HepG2 (cell line): ENCODE results near the gene THY1. TPM values are rescaled to one million over a fixed set of nuclear protein-coding genes. Genes with fewer than 3 reads are reported as not detected.

ENCODE experiments used
- ATAC-seq: fragments of 200-7000 bp; cut with Tn5 transposase; 3 replicates; pipeline ENCODE4 v1.9.1; 2020; ENCODE audit warnings: mild to moderate bottlenecking, moderate library complexity
- BruUV-seq: library from RNA; stranded (reverse); fragments of 400-500 nt; replicated peaks from 2 replicates; lab custom pipeline; 2021; lab: Mats Ljungman, UMichigan
- CTCF ChIA-PET: fragments of 300-600 bp; formaldehyde crosslinking; extraction: SDS; loops from one replicate; lab custom pipeline; 2021; ENCODE audit warnings: low total read pairs, inconsistent platforms, low intra/inter-chr PET ratio; lab: Yijun Ruan, JAX
- POLR2A ChIA-PET: fragments of 350-600 bp; sonication (Branson Sonifier 250); formaldehyde crosslinking; loops from one replicate; lab custom pipeline; 2020; ENCODE audit warnings: antibody characterized with exemption, inconsistent platforms; lab: Yijun Ruan, JAX
- DNase-seq: peaks from one replicate; pipeline ENCODE4 v3.0.0-alpha.2; 2015; ENCODE audit warnings: low spot score
- FAIRE-seq: peaks from 3 replicates; lab custom pipeline; 2011; peaks lifted over from hg19 to GRCh38; lab: Jason Lieb, UNC
- H2AFZ ChIP-seq: one replicate; pipeline ENCODE4 v1.6.1; 2011; ENCODE audit warnings: low read length, inconsistent platforms
- H3K27ac ChIP-seq: fragments of 300-600 bp; 3 replicates; pipeline ENCODE4 v1.8.0; 2011; ENCODE audit warnings: mixed run types, mild to moderate bottlenecking, mixed read lengths, low read length, inconsistent platforms; ENCODE audit not compliant: insufficient read depth; ENCODE audit errors: extremely low read length
- H3K27me3 ChIP-seq, 2 experiments: fragments of 200-600 bp in 1 of 2; 2 replicates in 1 of 2; 3 replicates in 1 of 2; pipeline versions ENCODE4 v1.6.0 to v1.8.0; 2011; ENCODE audit warnings: low read length in 2 of 2, mild to moderate bottlenecking in 2 of 2, moderate library complexity in 2 of 2, inconsistent platforms in 1 of 2; ENCODE audit not compliant: insufficient read depth in 2 of 2, control insufficient read depth in 1 of 2
- H3K36me3 ChIP-seq, 2 experiments: fragments of 200-600 bp in 1 of 2; replicated peaks in 1 of 2; 2 replicates in 1 of 2; 3 replicates in 1 of 2; pipeline versions ENCODE4 v1.5.1 to v1.8.0; 2011; ENCODE audit warnings: low read length in 2 of 2, inconsistent platforms in 1 of 2; ENCODE audit not compliant: insufficient read depth in 2 of 2, control insufficient read depth in 1 of 2
- H3K4me1 ChIP-seq: 2 replicates; pipeline ENCODE4 v1.5.1; 2012; ENCODE audit warnings: low read length, inconsistent platforms; ENCODE audit not compliant: insufficient read depth
- H3K4me2 ChIP-seq: 2 replicates; pipeline ENCODE4 v1.6.0; 2011; ENCODE audit warnings: low read depth, low read length, inconsistent platforms
- H3K4me3 ChIP-seq, 3 experiments: fragments of 200-600 bp in 1 of 3; sonication (generic), shearing (Covaris generic) in 1 of 3; replicated peaks in 1 of 3; 2 replicates each; pipeline ENCODE4 v1.5.1; 2011 to 2016; ENCODE audit warnings: low read length in 3 of 3, inconsistent platforms in 2 of 3, low read depth in 2 of 3, mild to moderate bottlenecking in 2 of 3, control low read depth in 1 of 3, mixed read lengths in 1 of 3; ENCODE audit not compliant: insufficient read depth in 1 of 3
- H3K79me2 ChIP-seq: one replicate; pipeline ENCODE4 v1.6.1; 2011; ENCODE audit warnings: low read length, inconsistent platforms; ENCODE audit not compliant: insufficient read depth
- H3K9ac ChIP-seq: 2 replicates; pipeline ENCODE4 v1.6.0; 2011; ENCODE audit warnings: mild to moderate bottlenecking, low read depth, low read length, inconsistent platforms; ENCODE audit not compliant: insufficient read depth
- H3K9me3 ChIP-seq: 2 replicates; pipeline ENCODE4 v1.5.1; 2012; ENCODE audit warnings: mild to moderate bottlenecking, low read length
- H4K20me1 ChIP-seq: 2 replicates; pipeline ENCODE4 v1.6.0; 2011; ENCODE audit warnings: inconsistent platforms, mild to moderate bottlenecking, low read length, moderate library complexity; ENCODE audit not compliant: insufficient read depth
- KAT7 ChIP-seq: IDR thresholded peaks from 2 replicates; pipeline ENCODE4 v1.6.1; 2018; ENCODE audit warnings: borderline replicate concordance, missing compliant biosample characterization
- MEIS2 ChIP-seq: sonication (generic); formaldehyde crosslinking; IDR thresholded peaks from 2 replicates; pipeline ENCODE4 v1.9.0; 2021; ENCODE audit warnings: mild to moderate bottlenecking, missing genetic modification reagents
- TCF7L2 ChIP-seq: IDR thresholded peaks from 2 replicates; pipeline ENCODE4 v1.6.1; 2011; ENCODE audit warnings: mild to moderate bottlenecking, low read depth, low read length, moderate library complexity
- TEAD2 ChIP-seq: sonication (generic); formaldehyde crosslinking; IDR thresholded peaks from 2 replicates; pipeline ENCODE4 v1.9.0; 2021; ENCODE audit warnings: missing genetic modification reagents
- ZNF33A ChIP-seq: sonication (generic); formaldehyde crosslinking; IDR thresholded peaks from 2 replicates; pipeline ENCODE4 v1.5.1; 2020; ENCODE audit warnings: missing genetic modification reagents, mild to moderate bottlenecking, moderate library complexity, borderline replicate concordance
- ZNF382 ChIP-seq: sonication (generic); formaldehyde crosslinking; IDR thresholded peaks from 2 replicates; pipeline ENCODE4 v1.5.0; 2020; ENCODE audit warnings: missing genetic modification reagents, mild to moderate bottlenecking, borderline replicate concordance
- ZSCAN30 ChIP-seq: sonication (generic); formaldehyde crosslinking; IDR thresholded peaks from 2 replicates; pipeline ENCODE4 v1.5.0; 2020; ENCODE audit warnings: mild to moderate bottlenecking, missing genetic modification reagents
- WGBS: methylation state at CpG from one replicate; pipeline ENCODE4 v1.1.6; 2017; ENCODE audit warnings: low lambda C conversion rate; 5-methylcytosine and 5-hydroxymethylcytosine counted together
- in situ Hi-C: cut with HindIII; loops from 2 replicates; pipeline ENCODE4 v1.10.0; 2017; ENCODE audit warnings: low pct_unique_long_range_greater_than_20kb; ENCODE audit not compliant: extremely low pct_ligation_motif_present
- intact Hi-C: fragments of 100-400 bp; cut with micrococcal nuclease; formaldehyde crosslinking; loops from one replicate; pipeline ENCODE4 v1.10.0; 2022; ENCODE audit not compliant: unreplicated experiment
- polyA plus RNA-seq, 8 experiments: library from polyadenylated mRNA; depleted of rRNA in 3 of 8; stranded (reverse) in 7 of 8; unstranded in 1 of 8; fragments of >200 nt; fragmentation: Illumina TruSeq in 4 of 8; extraction: Trizol in 4 of 8; gene quantifications; 2 replicates each; pipeline versions ENCODE4 v1.2.1 to v1.2.3, GENCODE V29; 2011 to 2016; ENCODE audit warnings: low read depth in 4 of 8, missing spikeins in 1 of 8, mixed read lengths in 1 of 8; ENCODE audit not compliant: insufficient read depth in 1 of 8
- total RNA-seq, 5 experiments: library from RNA; depleted of rRNA; stranded (reverse); fragments of >200 nt; fragmentation: Illumina TruSeq; extraction: Trizol; gene quantifications; 2 replicates each; pipeline ENCODE4 v1.2.3, GENCODE V29; 2016; ENCODE audit warnings: low read depth in 1 of 5

Gene THY1
- total and polyA plus RNA-seq, 2 of the 13 experiments (the other 11 are each of a cell fraction or from before 2014, with no cell fraction given), result not detected

DNA sequence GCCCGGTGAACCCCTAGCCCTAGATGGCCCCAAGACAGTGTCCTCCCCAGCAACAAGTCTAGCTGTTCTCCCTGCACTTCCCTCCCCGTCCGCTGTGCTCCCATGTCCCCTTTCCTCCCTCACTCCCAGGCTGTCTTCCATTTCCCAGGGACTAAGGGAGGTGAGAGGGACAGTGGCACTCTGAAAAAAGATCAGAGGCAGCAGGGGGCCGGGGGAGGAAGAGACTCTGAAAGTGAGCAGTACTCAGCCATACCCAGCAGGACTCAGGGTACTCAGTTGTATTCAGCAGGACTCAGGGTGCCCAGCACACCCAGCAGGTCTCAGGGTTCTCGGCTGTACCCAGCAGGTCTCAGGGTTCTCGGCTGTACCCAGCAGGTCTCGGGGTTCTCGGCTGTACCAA lies 48.4 kb upstream of the THY1 start (continued):
- TF ChIP-seq KAT7 (CRISPR knock-in tag) (no peak), ZSCAN30 (no peak), ZNF33A (CRISPR knock-in tag) (no peak)

DNA sequence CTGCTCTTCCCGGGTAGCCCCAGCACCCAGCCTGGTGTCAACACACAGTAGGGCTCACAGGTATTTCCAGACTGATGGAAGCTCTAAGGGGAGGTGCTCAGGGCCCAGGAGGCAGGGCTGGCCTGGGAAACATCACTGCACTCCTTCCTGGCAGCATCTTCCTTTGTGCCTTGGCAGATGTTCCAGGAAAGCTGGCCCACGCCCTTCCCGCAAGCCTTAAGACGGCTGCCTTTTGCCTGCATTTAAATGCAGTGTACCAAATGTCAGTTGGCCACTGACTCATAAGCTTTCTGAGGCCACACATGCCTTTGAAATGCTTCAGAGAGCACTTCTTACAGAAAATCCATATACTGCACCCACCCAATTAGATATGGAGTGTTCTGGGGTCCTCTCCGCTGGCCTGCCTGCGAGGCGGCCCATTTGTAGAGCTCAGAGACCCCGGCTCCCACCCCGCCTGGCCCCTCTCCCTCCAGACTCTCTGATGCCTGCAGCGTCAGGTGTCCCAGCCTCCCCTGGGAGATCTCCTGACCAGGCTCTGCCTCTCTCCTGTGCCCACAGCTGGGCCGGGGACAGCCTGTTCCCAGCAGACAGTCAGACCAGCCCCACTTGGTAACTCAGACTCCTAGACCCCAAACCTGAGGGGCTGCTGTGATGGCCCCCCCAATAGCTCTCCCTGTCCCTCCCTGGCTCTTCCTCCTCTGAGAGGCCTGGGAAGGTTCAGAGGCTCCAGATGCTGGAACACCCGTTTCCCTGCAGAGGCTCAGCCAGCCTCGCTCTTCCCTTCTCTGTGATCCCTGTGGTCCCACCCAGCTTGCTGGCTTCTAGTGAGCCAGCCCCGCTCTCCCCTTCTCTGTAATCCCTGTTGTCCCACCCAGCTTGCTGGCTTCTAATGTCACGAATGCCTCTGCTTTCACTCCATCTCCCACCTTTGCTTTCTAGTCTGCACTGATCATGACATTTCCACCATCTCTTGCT lies 47.6 kb upstream of the THY1 start:
- intact Hi-C loops (loop anchor here (5.0 kb wide), 1 partner anchor 138 kb away; the partner anchor contains the start of gene RNF26), in situ Hi-C loops (loop anchor here (5.0 to 10.0 kb wide), 3 partner anchors 93 to 276 kb away; partner anchors contain the start of gene RNF26)
- POLR2A ChIA-PET, result no interaction called here
- Histone ChIP-seq H3K9me3 (no peaks in the 10 kb centered on the region), H3K4me3 (no peak overlapping the region), H3K27me3 (no peaks in the 10 kb centered on the region), H3K9ac (no peak overlapping the region), H3K27ac (no peak overlapping the region), H4K20me1 (no peaks in the 10 kb centered on the region), H3K4me2 (no peak overlapping the region), H3K36me3 (no peaks in the 10 kb centered on the region), H2AFZ (no peak overlapping the region), H3K4me1 (peaks cover 25% of the 10 kb centered on the region), H3K79me2 (no peaks in the 10 kb centered on the region)
- WGBS, result 94% methylated on average over 13 of the region's 15 CpGs
- no TSS peak for BruUV-seq
- DNase-seq (no peak), ATAC-seq (no peak), FAIRE-seq (no peak)
- CTCF ChIA-PET, result no interaction called here
- TF ChIP-seq TEAD2 (CRISPR knock-in tag) (no peak), ZNF382 (CRISPR knock-in tag) (no peak), MEIS2 (CRISPR knock-in tag) (no peak), TCF7L2 (no peak)
